Right lobe of liver (tissue), 6 donors: ENCODE results near the gene CAPN7. TPM values are rescaled to one million over a fixed set of nuclear protein-coding genes. Genes with fewer than 3 reads are reported as not detected.
A peak's percentile ranks its signal among the peaks of the same experiment; 100 is the strongest.
"Not testable (repeated sequence)": the region's sequence is repeated elsewhere in the genome, so short reads cannot be mapped to it uniquely, and the experiment has no call there.

Source experiments
- ATAC-seq, 4 donors: fragments of 200-7000 bp; cut with Tn5 transposase; one replicate each; pipeline ENCODE4 v1.9.1; 2020; ENCODE audit warnings: mild to moderate bottlenecking in 4 of 4, moderate library complexity in 4 of 4
- DNase-seq, 3 donors: peaks; one replicate each; pipeline ENCODE4 v3.0.0-alpha.2; 2020
- H3K27ac ChIP-seq, 3 donors: fragments of 200-600 bp; one replicate each; pipeline ENCODE4 v1.8.0; 2022
- H3K27me3 ChIP-seq, 2 donors: fragments of 200-600 bp; one replicate each; pipeline ENCODE4 v1.8.0; 2022
- H3K36me3 ChIP-seq, 4 donors: fragments of 200-600 bp; sonication (generic) in 1 of 4; one replicate each; pipeline versions ENCODE4 v1.5.1 to v1.8.0; 2017 to 2022; ENCODE audit warnings: control low read depth in 1 of 4
- H3K4me1 ChIP-seq, 4 donors: fragments of 200-600 bp; sonication (generic) in 1 of 4; one replicate each; pipeline versions ENCODE4 v1.5.1 to v1.8.0; 2017 to 2022; ENCODE audit warnings: control low read depth in 1 of 4
- H3K4me3 ChIP-seq, 3 donors: fragments of 200-600 bp; one replicate each; pipeline ENCODE4 v1.8.0; 2022
- H3K9me3 ChIP-seq, 4 donors: fragments of 200-600 bp; sonication (generic) in 1 of 4; one replicate each; pipeline versions ENCODE4 v1.5.1 to v1.8.0; 2017 to 2022; ENCODE audit warnings: control low read depth in 1 of 4
- POLR2A ChIP-seq: fragments of 450-650 bp; IDR thresholded peaks from one replicate; pipeline ENCODE4 v1.6.1; 2017; ENCODE audit warnings: antibody characterized with exemption, mild to moderate bottlenecking
- WGBS: methylation state at CpG from one replicate; pipeline ENCODE4 v1.1.6; 2018; ENCODE audit warnings: low coverage, low lambda C conversion rate; ENCODE audit not compliant: insufficient coverage; ENCODE audit errors: missing lambda C conversion rate; 5-methylcytosine and 5-hydroxymethylcytosine counted together
- intact Hi-C, 2 donors: fragments of 100-400 bp; cut with DNase I; formaldehyde crosslinking; loops; one replicate each; pipeline versions ENCODE4 v1.11.2 to v1.14.1; 2022
- total RNA-seq, 6 experiments: library from RNA; depleted of rRNA in 2 of 6; stranded (reverse); fragments of >200 nt in 2 of 6; fragmentation: NEBNext Ultra II Directional in 3 of 6; extraction: Animal tissue kit (Norgen Biotek cat#: 25700) in 3 of 6; gene quantifications; one replicate each; pipeline versions ENCODE4 v1.1.0 to v1.2.4, GENCODE V29; 2016 to 2023
- TF ChIP-seq, protein P1 (sequence below), 4 donors: fragments of 200-600 bp in 3 of 4; fragments of 450-650 bp in 1 of 4; IDR thresholded peaks; one replicate each; pipeline versions ENCODE4 v1.5.1 to v1.8.0; 2016 to 2022; ENCODE audit warnings: antibody characterized with exemption in 4 of 4, mild to moderate bottlenecking in 2 of 4
- donor health status: DM: no; HTN: yes; CAD: no.
- donor health status: DM: no; HTN: no; CAD: no.
- donor health status: DM: no; HTN: no; CAD: no.
- donor health status: DM: no; HTN: yes; CAD: no.
- donor health status: DM: no; HTN: yes; CAD: no.

Gene CAPN7
- total RNA-seq, 6 experiments from 2014 or later, result 20.1 to 32.8 (median 23.1) TPM

DNA sequence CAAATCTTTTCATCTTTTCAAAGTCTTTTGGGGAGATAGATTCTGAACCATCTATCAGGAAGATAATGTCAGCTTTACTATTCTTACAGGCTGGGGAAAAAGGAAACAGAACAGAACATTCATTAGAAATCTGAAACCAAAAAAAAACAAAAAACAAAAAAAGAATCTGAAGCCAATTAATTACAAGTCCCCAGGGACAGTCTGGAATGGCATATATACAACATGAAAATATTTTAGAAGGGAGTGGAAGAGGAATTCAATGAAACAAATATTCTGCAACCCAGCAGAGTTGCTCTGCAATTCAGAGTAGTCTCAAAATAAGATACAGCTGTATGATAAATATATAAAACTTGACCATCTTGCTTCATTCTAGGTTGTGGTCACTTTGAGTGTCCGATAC, 41.7 kb upstream of the CAPN7 start:
- H3K4me3 ChIP-seq, result no peak overlapping the region
- no peak overlapping the region for H3K27ac ChIP-seq
- intact Hi-C loops, result no loop called here
- DNase-seq, result no peak
- TF ChIP-seq, protein P1, sequence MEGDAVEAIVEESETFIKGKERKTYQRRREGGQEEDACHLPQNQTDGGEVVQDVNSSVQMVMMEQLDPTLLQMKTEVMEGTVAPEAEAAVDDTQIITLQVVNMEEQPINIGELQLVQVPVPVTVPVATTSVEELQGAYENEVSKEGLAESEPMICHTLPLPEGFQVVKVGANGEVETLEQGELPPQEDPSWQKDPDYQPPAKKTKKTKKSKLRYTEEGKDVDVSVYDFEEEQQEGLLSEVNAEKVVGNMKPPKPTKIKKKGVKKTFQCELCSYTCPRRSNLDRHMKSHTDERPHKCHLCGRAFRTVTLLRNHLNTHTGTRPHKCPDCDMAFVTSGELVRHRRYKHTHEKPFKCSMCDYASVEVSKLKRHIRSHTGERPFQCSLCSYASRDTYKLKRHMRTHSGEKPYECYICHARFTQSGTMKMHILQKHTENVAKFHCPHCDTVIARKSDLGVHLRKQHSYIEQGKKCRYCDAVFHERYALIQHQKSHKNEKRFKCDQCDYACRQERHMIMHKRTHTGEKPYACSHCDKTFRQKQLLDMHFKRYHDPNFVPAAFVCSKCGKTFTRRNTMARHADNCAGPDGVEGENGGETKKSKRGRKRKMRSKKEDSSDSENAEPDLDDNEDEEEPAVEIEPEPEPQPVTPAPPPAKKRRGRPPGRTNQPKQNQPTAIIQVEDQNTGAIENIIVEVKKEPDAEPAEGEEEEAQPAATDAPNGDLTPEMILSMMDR (IDR thresholded peaks at IDR 0.05), result no peak
- TF ChIP-seq POLR2A, result no peak
- H3K4me1 ChIP-seq, result no peaks in the 10 kb centered on the region
- no peaks in the 10 kb centered on the region for H3K27me3 ChIP-seq
- no peaks in the 10 kb centered on the region for H3K36me3 ChIP-seq
- no peak for ATAC-seq
- H3K9me3 ChIP-seq, result no peaks in the 10 kb centered on the region
- 83% methylated on average over 1 of the region's 1 CpG for WGBS

DNA sequence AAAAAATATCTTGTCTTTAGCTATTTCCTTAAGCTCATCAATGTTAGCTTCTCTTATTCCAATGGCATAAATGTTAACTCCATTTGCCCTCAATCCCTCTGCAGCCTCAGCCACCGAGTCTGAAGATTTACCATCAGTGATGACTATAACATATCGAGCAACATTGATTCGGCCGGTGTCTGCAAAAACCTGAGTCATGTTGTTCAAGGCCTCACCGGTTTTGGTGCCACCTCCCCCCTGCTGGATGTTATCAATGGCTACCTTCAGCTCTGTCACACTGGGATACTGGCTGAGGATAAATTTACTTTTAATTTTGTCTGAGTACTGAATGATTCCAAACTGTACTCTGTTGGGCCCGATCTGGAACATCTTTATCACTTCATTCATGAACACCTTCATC, 41.0 kb upstream of the CAPN7 start:
- no peak overlapping the region for H3K4me3 ChIP-seq
- intact Hi-C loops, result no loop called here
- H3K36me3 ChIP-seq, result no peaks in the 10 kb centered on the region
- no peak for ATAC-seq
- no peak for TF ChIP-seq POLR2A
- TF ChIP-seq, protein P1 (IDR thresholded peaks at IDR 0.05), result no peak
- 93% methylated on average over 5 of the region's 6 CpGs for WGBS
- no peaks in the 10 kb centered on the region for H3K27me3 ChIP-seq
- H3K9me3 ChIP-seq, result no peaks in the 10 kb centered on the region
- no peak for DNase-seq
- H3K4me1 ChIP-seq, result no peaks in the 10 kb centered on the region
- H3K27ac ChIP-seq, result no peak overlapping the region

DNA sequence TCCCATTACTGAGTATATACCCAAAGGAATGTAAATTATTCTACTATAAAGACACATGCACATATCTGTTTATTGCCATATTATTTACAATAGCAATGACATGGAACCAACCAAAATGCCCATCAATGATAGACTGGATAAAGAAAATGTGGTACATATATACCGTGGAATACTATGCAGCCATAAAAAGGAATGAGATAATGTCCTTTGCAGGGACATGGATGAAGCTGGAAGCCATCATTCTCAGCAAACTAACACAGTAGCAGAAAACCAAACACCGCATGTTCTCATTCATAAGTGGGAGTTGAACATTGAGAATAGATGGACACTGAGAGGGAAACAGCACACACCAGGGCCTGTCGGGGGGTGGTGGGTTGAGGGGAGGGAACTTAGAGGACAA, 39.7 kb upstream of the CAPN7 start:
- H3K4me1 ChIP-seq, H3K4me3 ChIP-seq, H3K36me3 ChIP-seq, DNase-seq, H3K9me3 ChIP-seq, H3K27me3 ChIP-seq, ATAC-seq, H3K27ac ChIP-seq, intact Hi-C loops: not testable (repeated sequence)
- 68% methylated on average over 2 of the region's 3 CpGs for WGBS

DNA sequence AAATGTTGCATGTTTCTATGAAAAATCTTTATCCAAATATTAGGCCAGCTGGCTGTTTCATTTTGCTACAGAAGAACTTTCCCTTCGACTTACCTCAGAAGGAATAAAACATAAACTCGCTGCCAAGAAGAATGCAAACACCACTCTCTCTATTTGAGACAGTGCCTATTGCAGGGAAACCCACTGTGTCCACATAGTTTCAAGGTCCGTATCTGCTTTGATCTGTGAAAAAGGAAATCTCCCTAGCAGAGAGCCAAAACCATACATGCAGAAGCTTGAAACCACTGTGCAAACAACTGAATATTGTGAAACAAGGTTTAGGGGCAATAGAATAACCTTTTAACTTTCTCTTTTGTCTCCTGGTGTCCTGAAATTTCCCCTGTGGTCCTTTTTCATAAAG, 35.0 kb upstream of the CAPN7 start:
- no peaks in the 10 kb centered on the region for H3K36me3 ChIP-seq
- H3K27ac ChIP-seq, result peak overlapping the region in 1 of 3 donors; percentile 7
- peak; percentile 89 to 99 (median 96) for ATAC-seq
- TF ChIP-seq, protein P1 (IDR thresholded peaks at IDR 0.05), result no peak
- TF ChIP-seq POLR2A, result no peak
- no peaks in the 10 kb centered on the region for H3K27me3 ChIP-seq
- H3K9me3 ChIP-seq, result no peaks in the 10 kb centered on the region
- 0% methylated on average over 3 of the region's 3 CpGs for WGBS
- DNase-seq, result no peak
- H3K4me1 ChIP-seq, result peaks cover 0 to 14% (median 0%) of the 10 kb centered on the region in 4 donors
- H3K4me3 ChIP-seq, result no peak overlapping the region
- intact Hi-C loops, result no loop called here

DNA sequence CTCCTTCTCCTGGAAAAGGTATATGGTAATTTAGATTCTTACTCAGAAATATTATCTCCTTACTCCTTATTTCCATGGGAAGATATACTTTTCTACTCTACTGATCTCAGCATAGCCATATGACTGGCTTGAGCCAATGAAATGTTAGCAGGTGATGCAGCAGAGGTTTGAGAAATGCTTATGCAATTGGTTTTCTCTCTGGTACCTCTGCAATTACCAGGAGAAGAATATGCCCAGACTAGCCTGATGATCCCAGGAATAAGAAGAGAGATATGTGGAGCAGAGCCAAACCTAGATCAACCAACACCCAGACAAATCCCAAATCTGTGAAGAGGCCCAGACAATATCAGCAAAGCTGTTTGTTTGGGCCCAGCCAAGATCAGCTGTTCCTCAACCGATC, 33.2 kb upstream of the CAPN7 start:
- H3K4me1 ChIP-seq, result peaks cover 0 to 14% (median 0%) of the 10 kb centered on the region in 4 donors
- no peak overlapping the region for H3K4me3 ChIP-seq
- no CpG with 5 or more reads among the region's 1 CpG for WGBS
- no peaks in the 10 kb centered on the region for H3K27me3 ChIP-seq
- no peaks in the 10 kb centered on the region for H3K36me3 ChIP-seq
- DNase-seq, result no peak
- TF ChIP-seq, protein P1 (IDR thresholded peaks at IDR 0.05), result no peak
- no peak for TF ChIP-seq POLR2A
- no peak for ATAC-seq
- H3K27ac ChIP-seq, result no peak overlapping the region
- intact Hi-C loops, result no loop called here
- no peaks in the 10 kb centered on the region for H3K9me3 ChIP-seq
